Right lobe of liver (tissue), 4 donors: ENCODE data around the gene DNM1L.

Source experiments
- CTCF ChIP-seq, 4 donors: fragments of 200-600 bp in 3 of 4; fragments of 450-650 bp in 1 of 4; IDR thresholded peaks; one replicate each; pipeline versions ENCODE4 v1.5.1 to v1.8.0; 2016 to 2022; ENCODE audit warnings: antibody characterized with exemption in 4 of 4, mild to moderate bottlenecking in 2 of 4
- POLR2A ChIP-seq: fragments of 450-650 bp; IDR thresholded peaks from one replicate; pipeline ENCODE4 v1.6.1; 2017; ENCODE audit warnings: antibody characterized with exemption, mild to moderate bottlenecking
- donor health status: DM: no; HTN: no; CAD: no.
- donor health status: DM: no; HTN: no; CAD: no.
- donor health status: DM: no; HTN: yes; CAD: no.

- TF ChIP-seq CTCF (IDR thresholded peaks at IDR 0.05) (no peak), POLR2A (no peak)
These were observed 110.3 kb downstream of the DNM1L start for GRCh38 chr12:32789446-32789845.
